HG03066 (cell line): ENCODE results near the gene ASB5.
A peak's percentile ranks its signal among the peaks of the same experiment; 100 is the strongest.
"Not testable (repeated sequence)": the region's sequence is repeated elsewhere in the genome, so short reads cannot be mapped to it uniquely, and the experiment has no call there.

Source experiments
- ATAC-seq: cut with Tn5 transposase; IDR thresholded peaks from one replicate; pipeline ENCODE4 v1.9.1; 2021; ENCODE audit warnings: low read depth; ENCODE audit not compliant: unreplicated experiment

Gene ASB5

DNA sequence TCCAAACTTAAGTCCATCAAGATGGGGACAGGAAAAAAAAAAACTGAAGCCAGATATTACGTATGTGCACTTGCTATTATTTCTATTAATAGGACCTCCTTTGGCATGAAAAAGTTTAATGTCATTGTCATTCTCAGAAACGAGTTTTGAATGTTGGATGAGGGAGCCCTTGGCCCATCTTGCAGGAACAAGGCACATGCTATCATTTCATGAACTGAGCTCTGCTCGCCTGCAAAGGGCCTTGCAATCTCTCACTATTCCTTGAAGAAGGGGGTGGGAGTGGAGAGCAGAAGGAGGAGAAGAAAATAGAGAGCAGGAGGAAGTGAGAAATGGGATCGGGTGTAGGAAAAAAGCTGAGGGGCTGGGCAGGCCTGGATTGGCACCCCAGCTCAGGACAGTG, 39.4 kb downstream of the ASB5 start:
- ATAC-seq, result no peak

DNA sequence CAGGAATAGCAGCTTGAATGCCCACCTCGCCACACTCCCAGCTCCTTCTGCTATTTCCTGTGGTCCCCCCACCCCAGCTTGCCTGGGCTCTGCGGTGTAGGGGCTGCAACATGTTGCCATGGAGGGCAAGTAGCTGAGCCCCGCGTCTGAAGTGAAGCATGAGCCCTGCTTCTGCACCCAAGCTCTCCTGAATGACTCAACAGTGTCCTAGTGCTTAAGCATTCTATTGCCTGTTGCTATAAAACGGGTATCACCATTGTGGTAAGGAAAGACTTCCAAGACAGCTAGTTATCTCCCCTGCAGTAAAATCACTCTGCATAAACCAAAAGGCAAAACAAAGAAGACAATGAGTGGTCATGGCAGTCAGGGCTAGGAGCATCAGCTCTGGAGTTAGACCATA, 42.3 kb downstream of the ASB5 start:
- no peak for ATAC-seq

DNA sequence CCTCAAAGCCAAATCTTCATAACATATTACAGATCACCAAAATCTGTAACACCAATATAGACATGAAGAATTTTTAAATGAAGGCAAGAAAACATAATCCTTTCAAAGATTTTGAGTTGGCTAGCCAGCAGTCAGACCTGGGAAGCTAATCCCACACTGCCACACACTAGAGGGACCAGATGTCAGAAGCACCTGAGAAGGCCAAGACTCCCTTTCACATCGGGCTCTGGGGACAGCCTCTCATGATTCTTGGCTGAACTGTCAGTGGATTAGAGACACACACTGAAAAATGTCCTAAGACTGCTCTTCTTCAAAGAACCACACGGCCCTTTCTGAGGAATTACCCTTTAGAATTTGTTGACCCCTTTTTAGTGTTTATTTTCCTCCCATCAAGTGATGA, 45.5 kb downstream of the ASB5 start:
- no peak for ATAC-seq

DNA sequence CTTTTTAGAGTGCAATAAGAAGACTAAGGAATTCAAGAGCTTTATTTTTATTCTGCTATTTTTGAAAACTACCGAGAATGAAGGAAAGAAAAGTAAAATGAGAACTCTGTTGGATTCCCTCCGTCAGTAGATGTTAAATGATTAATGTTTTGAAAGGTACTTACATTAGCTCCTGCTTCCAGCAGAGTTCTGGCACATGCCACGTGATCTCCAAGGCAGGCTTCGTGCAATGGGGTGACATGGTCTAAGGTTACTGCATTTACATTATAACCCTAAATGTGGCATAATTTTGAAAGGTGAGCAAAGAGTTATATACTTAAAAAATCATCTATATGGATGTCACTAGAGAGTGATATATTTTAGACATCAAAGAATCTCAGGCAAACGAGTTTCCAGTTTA, 46.9 kb downstream of the ASB5 start:
- ATAC-seq, result no peak

DNA sequence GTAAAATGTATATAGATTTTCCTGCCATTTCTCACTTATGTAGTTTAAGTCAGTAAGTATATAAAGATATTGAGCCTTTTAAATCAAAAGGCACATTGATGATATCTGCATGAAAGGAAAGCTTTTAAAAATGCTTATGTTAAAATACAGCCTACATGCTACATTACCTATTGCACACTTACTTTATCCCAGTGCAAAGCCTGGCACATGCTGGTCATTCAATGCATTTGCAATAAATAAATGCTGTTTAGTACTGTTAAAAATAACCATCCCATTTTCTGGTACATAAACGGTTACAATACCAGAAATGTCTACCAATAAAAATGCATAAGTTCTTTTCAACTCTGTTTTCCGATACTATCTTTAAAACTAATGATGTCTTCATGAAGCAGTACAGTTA, 51.5 kb downstream of the ASB5 start:
- no peak for ATAC-seq

DNA sequence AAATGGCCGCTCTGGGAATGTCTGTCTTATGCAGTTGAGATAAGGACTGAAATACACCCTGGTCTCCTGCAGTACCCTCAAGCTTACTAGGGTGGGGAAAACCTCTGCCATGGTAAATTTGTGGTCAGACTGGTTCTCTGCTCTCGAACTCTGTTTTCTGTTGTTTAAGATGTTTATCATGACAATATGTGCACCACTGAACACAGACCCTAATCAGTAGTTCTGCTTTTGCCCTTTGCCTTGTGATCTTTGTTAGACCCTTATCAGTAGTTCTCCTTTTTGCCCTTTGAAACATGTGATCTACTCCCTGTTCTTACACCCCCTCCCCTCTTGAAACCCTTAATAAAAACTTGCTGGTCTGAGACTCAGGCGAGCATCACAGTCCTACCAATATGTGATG, 56.7 kb downstream of the ASB5 start:
- not testable (repeated sequence) for ATAC-seq

DNA sequence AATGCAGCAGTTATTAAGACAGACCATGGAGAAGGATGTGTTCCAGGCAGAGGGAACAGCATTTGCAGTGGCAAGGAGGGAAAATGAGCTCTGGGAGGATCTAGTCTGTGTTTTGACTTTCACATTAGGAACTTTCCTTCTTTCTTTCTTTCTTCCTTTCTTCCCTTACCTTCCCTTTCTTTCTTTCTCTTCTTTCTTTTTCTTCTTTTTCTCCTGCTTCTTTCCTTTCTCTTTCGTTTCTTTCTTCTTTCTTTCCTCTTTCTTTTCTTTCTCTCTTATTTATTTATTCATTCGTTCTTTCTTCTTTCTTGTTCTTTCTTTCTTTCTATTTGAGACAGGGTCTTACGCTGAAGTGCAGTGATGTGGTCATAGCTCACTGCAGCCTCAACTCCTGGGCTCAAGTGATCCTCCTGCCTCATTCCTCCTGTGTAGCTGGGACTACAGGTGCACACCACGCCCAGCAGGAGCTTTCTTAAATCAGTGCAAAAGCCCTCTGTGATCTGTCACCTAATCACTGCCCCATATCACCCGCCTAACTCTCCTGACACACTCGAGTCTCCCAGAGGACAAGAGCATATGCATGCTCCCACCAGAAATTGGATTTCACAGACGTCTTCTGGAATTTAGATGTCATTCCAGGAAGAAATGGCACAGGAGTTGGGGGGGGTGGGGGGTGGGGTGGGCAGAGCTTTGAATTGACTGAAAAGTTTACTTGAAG, 58.3 kb downstream of the ASB5 start:
- no peak for ATAC-seq

DNA sequence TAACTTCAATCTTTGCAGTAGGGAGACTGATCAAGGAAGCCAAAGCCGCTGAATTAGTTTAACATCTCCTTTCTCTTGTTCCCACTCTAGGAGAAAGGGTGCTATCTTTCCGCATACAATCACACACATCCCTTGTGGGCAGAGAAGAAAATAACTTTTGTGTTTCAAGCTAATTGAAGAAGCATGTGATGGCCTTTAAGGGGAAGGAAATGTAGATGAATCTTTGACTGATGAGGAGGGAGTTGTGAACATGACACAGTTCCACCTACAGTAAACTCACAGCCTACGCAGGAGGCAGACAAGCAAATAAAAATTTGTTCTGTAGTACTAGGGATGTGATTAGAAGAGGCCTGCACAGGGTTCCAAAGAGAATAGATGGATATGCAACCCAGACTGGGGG, 58.9 kb downstream of the ASB5 start:
- no peak for ATAC-seq

DNA sequence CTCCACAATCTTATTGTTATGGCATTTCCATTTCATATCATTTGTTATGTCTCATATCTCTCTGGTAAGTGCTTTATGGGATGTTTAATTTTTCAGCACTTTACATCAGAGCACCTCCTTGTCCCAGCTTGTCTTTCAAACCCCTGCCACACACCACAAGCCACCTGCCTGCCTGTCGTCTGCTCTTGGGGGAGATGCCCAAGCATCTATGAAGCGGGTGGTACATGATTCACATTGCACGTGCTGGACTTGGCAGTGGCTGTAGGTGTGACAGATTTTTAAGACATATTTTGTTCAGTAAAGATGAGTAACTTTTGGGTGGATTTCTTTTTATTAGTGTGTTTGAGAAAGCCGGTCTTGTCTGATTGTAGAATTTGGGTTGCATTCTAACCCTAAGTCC, 59.5 kb downstream of the ASB5 start:
- ATAC-seq, result no peak

DNA sequence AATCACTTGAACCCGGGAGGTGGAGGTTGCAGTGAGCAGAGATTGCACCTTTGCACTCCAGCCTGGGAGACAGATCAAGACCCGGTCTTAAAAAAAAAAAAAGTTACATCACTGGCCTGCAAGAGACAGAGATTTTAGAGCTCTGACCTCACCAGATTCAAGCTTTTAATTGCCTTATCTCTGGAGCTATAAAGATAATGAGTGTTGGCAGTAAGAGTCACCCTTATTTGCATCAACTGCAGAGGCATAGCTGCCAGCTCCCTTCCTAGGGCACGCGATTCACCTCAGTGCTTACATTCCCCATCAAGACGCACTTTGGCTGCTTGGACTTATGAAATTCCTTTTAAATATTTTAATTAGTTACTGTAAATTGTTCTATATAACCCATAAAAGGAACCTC, 61.2 kb downstream of the ASB5 start:
- no peak for ATAC-seq

DNA sequence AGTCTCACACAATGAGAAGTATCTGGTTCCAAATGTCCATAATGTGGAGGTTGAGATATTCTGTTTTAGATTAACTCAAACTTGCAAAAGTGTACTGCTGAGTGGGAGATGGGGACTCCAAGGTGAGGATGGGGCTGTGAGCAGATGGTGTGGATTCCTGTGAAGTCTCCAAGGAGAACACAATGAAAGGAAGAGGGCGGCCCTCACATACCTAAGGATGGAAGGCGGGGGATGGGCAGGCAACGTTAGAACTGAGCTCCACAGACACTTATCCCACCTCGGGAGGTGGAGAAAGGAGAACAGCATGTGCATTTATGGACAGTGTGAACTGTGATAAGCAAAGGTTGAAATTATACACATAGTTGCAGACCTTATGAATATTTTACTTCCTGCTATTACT, 63.7 kb downstream of the ASB5 start:
- no peak for ATAC-seq

DNA sequence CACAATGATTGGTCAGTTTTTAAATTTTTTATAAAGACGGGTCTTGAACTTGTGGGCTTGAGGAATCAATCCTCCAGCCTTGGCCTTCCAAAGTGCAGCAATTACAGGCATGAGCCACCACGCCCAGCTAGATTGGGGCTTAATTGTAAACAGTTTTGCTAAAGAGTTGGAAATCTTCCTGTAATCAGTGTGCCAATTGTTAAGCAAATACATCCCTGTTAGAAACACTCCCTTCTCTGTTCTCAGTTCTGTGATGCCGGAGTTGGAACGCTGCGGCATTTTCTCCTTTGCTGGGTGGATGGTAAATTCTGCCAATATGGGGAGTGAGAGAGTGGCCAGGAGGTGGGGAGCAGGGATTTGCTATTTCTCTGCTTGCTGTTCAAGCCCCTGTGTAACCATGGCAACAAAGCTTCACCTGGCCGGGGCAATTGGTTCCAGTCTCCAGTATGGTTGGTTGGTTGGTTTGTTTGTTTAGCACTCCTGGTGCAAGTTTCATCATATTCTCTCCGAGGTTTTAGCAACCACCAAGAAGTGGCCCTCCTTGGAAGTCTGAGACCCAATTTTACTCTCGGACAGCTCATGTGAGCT, 70.6 kb downstream of the ASB5 start:
- no peak for ATAC-seq

DNA sequence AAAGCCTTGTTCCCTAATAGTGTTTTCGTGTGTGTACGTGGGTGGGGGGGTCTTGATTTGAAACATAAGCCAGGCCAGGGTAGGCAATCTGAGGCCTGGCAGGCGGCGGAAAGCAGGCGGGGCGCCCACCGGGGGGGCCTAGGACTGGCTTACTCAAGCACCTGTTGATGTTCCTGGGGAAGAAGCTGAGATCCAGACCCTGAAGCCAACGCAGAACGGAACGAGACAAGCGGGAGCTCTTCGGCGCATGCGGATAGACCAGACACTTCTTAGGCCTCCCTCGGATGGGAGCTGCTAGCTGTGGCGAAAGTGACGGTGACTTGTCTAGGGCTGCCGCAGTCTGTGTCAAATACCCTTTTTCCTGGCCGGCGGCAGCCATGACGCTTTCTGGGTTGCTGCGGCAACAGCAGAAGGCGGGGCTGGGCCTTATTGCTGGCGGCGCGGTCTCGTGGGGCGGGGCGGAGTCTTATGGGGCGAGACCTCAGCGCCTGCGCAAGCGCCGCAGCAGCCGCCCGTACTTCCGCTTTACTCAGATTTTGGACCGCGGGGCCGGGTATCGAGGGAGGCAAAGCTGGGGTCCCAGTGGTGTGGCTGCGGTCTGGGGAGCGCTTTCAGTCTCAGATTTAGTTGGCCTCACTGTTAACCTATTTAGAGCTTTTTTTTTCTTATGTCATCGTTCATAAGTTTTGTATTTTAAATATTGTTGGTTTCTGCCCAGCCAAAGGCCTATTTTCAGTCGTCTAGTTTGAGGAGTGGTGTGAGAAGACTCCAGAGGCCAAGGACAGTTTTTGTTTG, 73.6 kb downstream of the ASB5 start, which contains the start of gene SPATA4:
Gene SPATA4, minus strand, starts transcription at position 402 of the 795 bp plus-strand sequence. Its CDS starts 23 bp downstream, at position 379.
- peak; percentile 97 for ATAC-seq

DNA sequence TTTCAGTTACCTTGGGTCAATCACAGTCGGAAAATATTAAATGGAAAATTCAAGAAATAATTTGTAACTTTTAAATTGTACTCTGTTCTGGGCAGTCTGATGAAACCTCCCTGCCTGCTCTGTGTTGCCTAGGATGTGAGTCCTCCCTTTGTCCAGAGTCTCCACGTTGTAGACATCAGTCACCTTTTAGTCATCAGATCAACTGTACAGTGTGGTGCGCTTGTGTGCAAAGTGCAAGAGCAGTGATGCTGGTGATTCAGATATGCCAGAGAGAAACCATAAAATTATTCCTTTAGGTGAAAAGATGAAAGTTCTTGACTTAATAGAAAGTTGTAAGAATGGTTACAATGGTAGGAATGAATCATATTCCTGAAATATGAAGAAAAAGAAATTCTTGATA, 75.1 kb downstream of the ASB5 start:
- ATAC-seq, result no peak

DNA sequence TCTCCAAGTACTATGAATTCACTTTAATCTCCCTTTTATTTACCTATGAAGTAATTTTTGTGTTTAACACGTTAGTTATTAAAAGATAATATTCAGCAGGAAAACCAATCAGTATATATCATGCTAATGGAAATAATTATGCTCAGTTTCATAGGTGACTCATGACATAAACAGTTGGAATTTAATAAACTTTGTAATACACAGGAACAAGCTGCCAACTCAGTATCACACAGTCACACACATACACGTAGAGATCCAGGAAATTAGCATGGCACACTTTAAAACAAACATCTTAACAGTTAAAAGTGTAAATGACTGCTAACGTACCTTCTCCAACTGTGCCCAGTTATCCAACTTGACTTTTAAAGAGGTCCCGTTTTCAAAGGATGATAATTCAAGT, 75.9 kb downstream of the ASB5 start:
- no peak for ATAC-seq

DNA sequence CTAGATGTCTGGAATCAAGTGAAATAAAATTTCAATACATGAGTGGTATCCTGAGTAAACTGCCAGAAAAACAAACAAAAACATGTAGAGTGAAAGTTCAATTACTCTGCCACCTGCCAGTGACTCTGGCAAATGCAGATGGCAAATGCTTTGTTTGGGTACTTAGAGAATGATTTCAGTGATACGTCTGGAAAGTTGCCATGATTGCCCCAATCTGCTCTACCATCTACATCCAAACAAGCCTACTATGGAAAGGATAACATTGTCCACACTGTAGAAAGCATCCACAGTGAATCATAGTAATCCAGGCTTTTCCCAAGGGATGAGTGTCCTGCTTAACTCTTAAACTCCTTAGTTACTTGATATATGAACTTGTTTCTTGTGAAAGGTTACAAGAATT, 77.0 kb downstream of the ASB5 start:
- no peak for ATAC-seq

DNA sequence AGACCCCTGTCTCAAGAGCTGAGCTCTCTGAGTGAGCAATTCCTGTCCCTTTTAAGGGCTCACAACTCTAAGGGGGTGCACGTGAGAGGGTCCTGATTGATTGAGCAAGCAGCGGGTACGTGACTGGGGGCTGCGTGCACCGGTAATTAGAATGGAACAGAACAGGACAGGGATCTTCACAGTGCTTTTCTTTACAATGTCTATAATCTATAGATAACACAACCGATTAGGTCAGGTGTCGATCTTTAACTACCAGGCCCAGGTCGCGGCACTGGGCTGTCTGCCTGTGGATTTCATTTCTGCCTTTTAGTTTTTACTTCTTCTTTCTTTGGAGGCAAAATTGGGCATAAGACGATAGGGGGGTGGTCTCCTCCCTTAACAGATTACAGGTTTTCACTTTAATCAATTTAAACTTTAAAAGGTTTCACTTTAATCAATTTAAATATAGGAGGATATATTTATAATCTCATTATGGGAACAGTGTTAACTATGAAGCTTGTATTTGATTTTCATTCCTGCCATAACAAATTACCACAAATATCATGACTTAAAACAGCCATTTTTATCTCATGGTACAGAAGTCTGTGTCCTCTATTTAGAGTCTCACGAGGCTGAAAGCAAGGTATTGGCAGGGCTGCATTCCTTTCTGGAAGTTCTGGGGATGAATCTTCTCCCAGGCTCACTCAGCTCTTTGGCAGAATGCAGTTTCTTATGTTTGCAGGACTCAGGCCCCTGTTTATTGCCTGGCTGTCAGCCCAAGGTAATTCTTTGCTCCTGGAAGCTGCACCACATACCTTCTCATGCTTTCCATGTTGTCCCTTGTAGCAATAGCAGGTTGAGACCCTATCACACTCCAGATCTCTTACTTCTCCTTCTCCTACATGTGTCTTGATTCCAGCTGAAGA, 78.9 kb downstream of the ASB5 start:
- no peak for ATAC-seq

DNA sequence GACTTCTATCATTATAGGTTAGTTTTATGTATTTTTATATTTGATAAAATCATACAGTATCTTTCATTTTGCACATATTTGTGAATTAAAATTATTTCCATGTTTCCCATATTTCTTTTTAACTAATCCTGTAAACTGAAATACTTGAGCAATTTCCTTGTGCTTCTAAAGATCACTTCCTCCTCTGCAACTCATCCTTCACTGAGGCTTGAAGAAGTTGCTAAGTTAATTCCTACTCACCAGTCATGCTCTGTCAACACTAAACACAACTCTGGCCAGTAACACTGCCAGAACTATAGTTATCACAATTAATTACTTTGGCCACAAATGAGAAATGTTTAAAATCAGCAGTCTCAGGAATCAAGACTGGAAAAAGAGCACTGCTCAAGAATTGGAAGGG, 80.4 kb downstream of the ASB5 start:
- ATAC-seq, result no peak

DNA sequence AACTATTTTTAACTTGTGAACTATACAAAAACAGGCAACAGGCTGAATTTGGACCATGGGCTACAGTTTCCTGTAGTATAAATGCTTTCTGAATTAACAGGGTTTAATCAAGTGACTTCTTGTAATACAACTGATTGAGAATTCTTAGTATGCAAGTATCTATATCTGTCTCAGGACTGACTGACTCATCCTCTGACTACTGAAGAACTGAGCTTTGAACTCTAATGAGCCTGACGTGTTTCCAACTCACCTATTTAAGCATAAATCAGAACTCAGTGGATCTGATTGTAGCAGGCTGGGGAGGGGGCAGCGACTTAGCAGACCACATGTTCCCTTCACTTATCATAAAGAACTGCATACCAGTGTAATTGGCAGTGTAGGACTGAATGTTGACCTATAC, 81.4 kb downstream of the ASB5 start:
- no peak for ATAC-seq

DNA sequence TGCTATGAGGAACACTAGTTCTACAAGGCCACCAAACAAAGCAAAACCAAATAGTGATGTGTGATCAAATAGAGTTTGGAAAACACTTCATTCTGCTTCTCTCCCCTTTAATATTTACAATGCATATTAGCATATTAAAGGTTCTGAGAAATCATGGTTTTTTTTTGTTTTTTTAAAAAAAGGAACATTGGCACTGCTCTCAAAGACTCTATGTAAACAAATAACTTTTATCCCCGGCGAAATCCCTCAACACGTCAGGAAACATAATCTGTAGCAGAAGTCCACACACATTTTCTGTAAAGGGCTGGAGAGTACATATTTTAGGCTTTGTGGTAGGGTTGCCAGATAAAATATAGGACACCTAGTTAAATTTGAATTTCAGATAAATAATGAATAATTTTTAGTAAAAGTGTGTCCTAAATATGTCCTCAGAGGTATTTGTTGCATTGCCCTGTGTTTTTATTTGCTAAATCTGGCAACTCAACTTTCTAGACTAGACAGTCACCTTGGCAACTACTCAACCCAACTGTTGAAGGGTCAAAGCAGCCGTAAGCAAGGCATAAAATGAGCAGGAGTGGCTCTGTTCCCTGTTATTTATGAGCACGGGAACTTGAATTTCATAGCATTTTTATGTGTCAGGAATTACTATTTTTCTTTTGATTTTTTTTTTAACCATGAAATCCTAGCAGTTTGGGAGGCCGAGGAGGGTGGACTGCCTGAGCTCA, 82.2 kb downstream of the ASB5 start:
- ATAC-seq, result no peak
